ENCODE data around the gene WDFY1. TPM values are rescaled to one million over a fixed set of nuclear protein-coding genes. Genes with fewer than 3 reads are reported as not detected.

Gene WDFY1
- total RNA-seq, 1 experiment from 2014 or later, result 123 TPM

- no TSS peak for BruUV-seq (replicated peaks)
- Histone ChIP-seq H3K9me3 (no peaks in the 10 kb centered on the region), H3K4me1 (peaks cover 12% of the 10 kb centered on the region), H3K27me3 (replicated peaks; ENCODE audit: control insufficient read depth, insufficient read depth, low read length) (no peaks in the 10 kb centered on the region), H3K36me3 (ENCODE audit: control insufficient read depth, insufficient read depth, low read length) (0 out of 2 replicates have a peak, but pooled peaks cover 1% of the 10 kb centered on the region), H3K4me3 (ENCODE audit: low read depth, low read length) (peak within 1 kb of the TSS; percentile 93)
- Mint-ChIP-seq H3K4me1 (ENCODE audit: low read depth, unreplicated experiment) (peaks cover 35% of the 10 kb centered on the region), H3K9me3 (ENCODE audit: unreplicated experiment) (no peaks in the 10 kb centered on the region), H3K36me3 (ENCODE audit: insufficient read depth, unreplicated experiment) (peaks cover 39% of the 10 kb centered on the region), H3K4me3 (ENCODE audit: unreplicated experiment) (peak within 1 kb of the TSS; percentile 92), H3K27me3 (ENCODE audit: insufficient read depth, unreplicated experiment) (no peaks in the 10 kb centered on the region), H3K27ac (ENCODE audit: unreplicated experiment) (peak within 1 kb of the TSS; percentile 98)
- ChIA-PET POLR2A (interaction anchor here (1.9 kb wide), 1 partner anchor 27 kb away, joined by 8 read pairs; no protein-coding TSS in a partner anchor), CTCF (interaction anchor here (1.4 kb wide), 1 partner anchor 13 kb away, joined by 5 read pairs; no protein-coding TSS in a partner anchor)
- TF ChIP-seq, protein P1, sequence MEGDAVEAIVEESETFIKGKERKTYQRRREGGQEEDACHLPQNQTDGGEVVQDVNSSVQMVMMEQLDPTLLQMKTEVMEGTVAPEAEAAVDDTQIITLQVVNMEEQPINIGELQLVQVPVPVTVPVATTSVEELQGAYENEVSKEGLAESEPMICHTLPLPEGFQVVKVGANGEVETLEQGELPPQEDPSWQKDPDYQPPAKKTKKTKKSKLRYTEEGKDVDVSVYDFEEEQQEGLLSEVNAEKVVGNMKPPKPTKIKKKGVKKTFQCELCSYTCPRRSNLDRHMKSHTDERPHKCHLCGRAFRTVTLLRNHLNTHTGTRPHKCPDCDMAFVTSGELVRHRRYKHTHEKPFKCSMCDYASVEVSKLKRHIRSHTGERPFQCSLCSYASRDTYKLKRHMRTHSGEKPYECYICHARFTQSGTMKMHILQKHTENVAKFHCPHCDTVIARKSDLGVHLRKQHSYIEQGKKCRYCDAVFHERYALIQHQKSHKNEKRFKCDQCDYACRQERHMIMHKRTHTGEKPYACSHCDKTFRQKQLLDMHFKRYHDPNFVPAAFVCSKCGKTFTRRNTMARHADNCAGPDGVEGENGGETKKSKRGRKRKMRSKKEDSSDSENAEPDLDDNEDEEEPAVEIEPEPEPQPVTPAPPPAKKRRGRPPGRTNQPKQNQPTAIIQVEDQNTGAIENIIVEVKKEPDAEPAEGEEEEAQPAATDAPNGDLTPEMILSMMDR (IDR thresholded peaks at IDR 0.05; ENCODE audit: insufficient read depth in 1 of 2, low read depth in 1 of 2, low read length in 1 of 2, severe bottlenecking in 1 of 2, unreplicated experiment in 1 of 2), result no peak
- intact Hi-C loops (cut with micrococcal nuclease; ENCODE audit: unreplicated experiment), result loop anchor here (1.0 to 5.0 kb wide), 6 partner anchors 12 to 265 kb away; partner anchors contain the start of gene WDFY1
- peak; percentile 97 to 100 for DNase-seq
These were observed 12.1 kb upstream of the WDFY1 start, which contains the start of gene MRPL44 for GRCh38 chr2:223957092-223957851. TSS of gene MRPL44 (plus strand) at chr2:223957463. CDS start at chr2:223957473, 10 bp downstream.

GRCh38 chr2:223956300-223956699 lies 11.2 kb upstream of the WDFY1 start:
- TF ChIP-seq, protein P1 (IDR thresholded peaks at IDR 0.05; ENCODE audit: insufficient read depth in 1 of 2, low read depth in 1 of 2, low read length in 1 of 2, severe bottlenecking in 1 of 2, unreplicated experiment in 1 of 2), result no peak
- Histone ChIP-seq H3K27me3 (replicated peaks; ENCODE audit: control insufficient read depth, insufficient read depth, low read length) (no peaks in the 10 kb centered on the region), H3K4me3 (ENCODE audit: low read depth, low read length) (no peak overlapping the region; the same call in 1 of the 2 replicates), H3K36me3 (ENCODE audit: control insufficient read depth, insufficient read depth, low read length) (no peaks in the 10 kb centered on the region), H3K4me1 (peaks cover 17% of the 10 kb centered on the region), H3K9me3 (no peaks in the 10 kb centered on the region)
- Mint-ChIP-seq H3K4me3 (ENCODE audit: unreplicated experiment) (peak overlapping the region; percentile 92), H3K27ac (ENCODE audit: unreplicated experiment) (peak overlapping the region; percentile 24), H3K4me1 (ENCODE audit: low read depth, unreplicated experiment) (peaks cover 38% of the 10 kb centered on the region), H3K27me3 (ENCODE audit: insufficient read depth, unreplicated experiment) (no peaks in the 10 kb centered on the region), H3K9me3 (ENCODE audit: unreplicated experiment) (no peaks in the 10 kb centered on the region), H3K36me3 (ENCODE audit: insufficient read depth, unreplicated experiment) (peaks cover 30% of the 10 kb centered on the region)
- no peak for DNase-seq
- no TSS peak for BruUV-seq (replicated peaks)
- POLR2A ChIA-PET, result interaction anchor here (0.5 kb wide), 1 partner anchor 25 kb away, joined by 3 read pairs; no protein-coding TSS in a partner anchor
- intact Hi-C loops (cut with micrococcal nuclease; ENCODE audit: unreplicated experiment), result loop anchor here (2.0 to 5.0 kb wide), 3 partner anchors 95 to 264 kb away; no protein-coding TSS in a partner anchor
- CTCF ChIA-PET, result no interaction called here

DNA sequence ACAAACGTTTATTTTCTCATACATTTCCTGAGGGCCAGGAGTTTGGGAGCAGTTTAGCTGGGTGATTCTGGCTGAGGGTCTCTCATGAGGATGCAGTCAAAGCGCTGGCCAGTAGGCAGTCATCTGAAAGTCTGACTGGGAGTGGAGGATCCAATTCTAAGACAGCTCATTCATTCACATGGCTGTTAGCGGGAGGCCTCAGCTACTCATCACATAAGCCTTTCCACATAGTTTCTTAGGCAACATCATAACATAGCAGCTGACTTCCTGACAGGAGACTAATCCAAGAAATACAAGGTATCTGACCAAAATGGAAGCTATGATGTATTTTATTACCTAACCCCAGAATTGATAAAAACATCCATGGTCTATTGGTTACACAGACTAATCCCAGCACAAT lies 9.3 kb upstream of the WDFY1 start:
- POLR2A ChIA-PET, result no interaction called here
- CTCF ChIA-PET, result interaction anchor here (1.7 kb wide), 1 partner anchor 16 kb away, joined by 4 read pairs; no protein-coding TSS in a partner anchor

More for the DNA sequence above, 9.3 kb upstream of the WDFY1 start:
- no peaks in the 10 kb centered on the region for H3K27me3 ChIP-seq (replicated peaks; ENCODE audit: control insufficient read depth, insufficient read depth, low read length)
- no peak overlapping the region for H3K4me3 ChIP-seq (ENCODE audit: low read depth, low read length)
- DNase-seq, result no peak
- Mint-ChIP-seq H3K27me3 (ENCODE audit: insufficient read depth, unreplicated experiment) (no peaks in the 10 kb centered on the region), H3K27ac (ENCODE audit: unreplicated experiment) (no peak overlapping the region), H3K4me3 (ENCODE audit: unreplicated experiment) (no peak overlapping the region), H3K36me3 (ENCODE audit: insufficient read depth, unreplicated experiment) (peaks cover 11% of the 10 kb centered on the region), H3K4me1 (ENCODE audit: low read depth, unreplicated experiment) (peaks cover 23% of the 10 kb centered on the region), H3K9me3 (ENCODE audit: unreplicated experiment) (no peaks in the 10 kb centered on the region)
- H3K4me1 ChIP-seq, result peaks cover 17% of the 10 kb centered on the region
- TF ChIP-seq, protein P1 (IDR thresholded peaks at IDR 0.05; ENCODE audit: insufficient read depth in 1 of 2, low read depth in 1 of 2, low read length in 1 of 2, severe bottlenecking in 1 of 2, unreplicated experiment in 1 of 2), result no peak
- BruUV-seq (replicated peaks), result no TSS peak
- intact Hi-C loops (cut with micrococcal nuclease; ENCODE audit: unreplicated experiment), result no loop called here
- no peaks in the 10 kb centered on the region for H3K9me3 ChIP-seq
- H3K36me3 ChIP-seq (ENCODE audit: control insufficient read depth, insufficient read depth, low read length), result no peaks in the 10 kb centered on the region

Data from Caco-2 (cell line).